H9 (cell line): ENCODE data around the gene FRMD4B. TPM values are rescaled to one million over a fixed set of nuclear protein-coding genes. Genes with fewer than 3 reads are reported as not detected.

Experiments
- DNase-seq: peaks from one replicate; pipeline ENCODE4 v3.0.0-alpha.2; 2017
- H2AFZ ChIP-seq: one replicate; pipeline ENCODE4 v1.6.1; 2013; ENCODE audit warnings: mild to moderate bottlenecking, low read length, control low read depth, moderate library complexity
- H2AK5ac ChIP-seq: 2 replicates; pipeline ENCODE4 v1.6.1; 2013; ENCODE audit warnings: low read length, control low read depth, mixed read lengths; ENCODE audit not compliant: insufficient read length
- H2BK120ac ChIP-seq: one replicate; pipeline ENCODE4 v1.6.1; 2013; ENCODE audit warnings: low read depth, mild to moderate bottlenecking, low read length, control low read depth, inconsistent platforms; ENCODE audit not compliant: poor library complexity, severe bottlenecking
- H2BK12ac ChIP-seq: 2 replicates; pipeline ENCODE4 v1.6.1; 2013; ENCODE audit warnings: low read length, control low read depth, mixed read lengths, low read depth; ENCODE audit not compliant: insufficient read length
- H2BK15ac ChIP-seq: 2 replicates; pipeline ENCODE4 v1.6.1; 2013; ENCODE audit warnings: low read depth, low read length, control low read depth
- H2BK20ac ChIP-seq: one replicate; pipeline ENCODE4 v1.6.1; 2013; ENCODE audit warnings: low read depth, mild to moderate bottlenecking, low read length, control low read depth, inconsistent platforms; ENCODE audit not compliant: poor library complexity, severe bottlenecking
- H2BK5ac ChIP-seq: 2 replicates; pipeline ENCODE4 v1.6.1; 2013; ENCODE audit warnings: low read length, control low read depth, mixed read lengths; ENCODE audit not compliant: insufficient read length
- H3K14ac ChIP-seq: 2 replicates; pipeline ENCODE4 v1.6.1; 2013; ENCODE audit warnings: low read length, control low read depth; ENCODE audit not compliant: insufficient read depth
- H3K18ac ChIP-seq: 2 replicates; pipeline ENCODE4 v1.6.1; 2013; ENCODE audit warnings: low read depth, mild to moderate bottlenecking, mixed read lengths, low read length, control low read depth; ENCODE audit not compliant: insufficient read length
- H3K23ac ChIP-seq: 2 replicates; pipeline ENCODE4 v1.6.1; 2013; ENCODE audit warnings: low read length, control low read depth, mixed read lengths, low read depth; ENCODE audit not compliant: insufficient read length
- H3K23me2 ChIP-seq: 2 replicates; pipeline ENCODE4 v1.6.1; 2013; ENCODE audit warnings: low read depth, mild to moderate bottlenecking, mixed read lengths, low read length, control low read depth; ENCODE audit not compliant: insufficient read length, poor library complexity, severe bottlenecking
- H3K27ac ChIP-seq: 2 replicates; pipeline ENCODE4 v1.5.1; 2013; ENCODE audit warnings: low read length, control low read depth, mixed read lengths, low read depth; ENCODE audit not compliant: insufficient read length
- H3K27me3 ChIP-seq: 2 replicates; pipeline ENCODE4 v1.6.1; 2013; ENCODE audit warnings: low read length, control low read depth, inconsistent platforms; ENCODE audit not compliant: insufficient read depth
- H3K4ac ChIP-seq: 2 replicates; pipeline ENCODE4 v1.6.1; 2013; ENCODE audit warnings: low read depth, mild to moderate bottlenecking, control low read depth, inconsistent platforms, low read length, moderate library complexity
- H3K4me1 ChIP-seq: 2 replicates; pipeline ENCODE4 v1.6.1; 2013; ENCODE audit warnings: low read length, control low read depth, inconsistent platforms; ENCODE audit not compliant: insufficient read depth
- H3K4me2 ChIP-seq: 2 replicates; pipeline ENCODE4 v1.6.1; 2013; ENCODE audit warnings: low read length, control low read depth, mixed read lengths; ENCODE audit not compliant: insufficient read length, insufficient read depth
- H3K56ac ChIP-seq: 2 replicates; pipeline ENCODE4 v1.6.1; 2013; ENCODE audit warnings: low read depth, mild to moderate bottlenecking, mixed read lengths, low read length, control low read depth; ENCODE audit not compliant: insufficient read length
- H3K79me1 ChIP-seq: 2 replicates; pipeline ENCODE4 v1.6.1; 2013; ENCODE audit warnings: low read depth, mild to moderate bottlenecking, moderate library complexity, low read length, control low read depth, inconsistent platforms; ENCODE audit not compliant: insufficient read depth, poor library complexity, severe bottlenecking
- H3K79me2 ChIP-seq: 2 replicates; pipeline ENCODE4 v1.6.1; 2013; ENCODE audit warnings: low read length, control low read depth, inconsistent platforms; ENCODE audit not compliant: insufficient read depth
- H3K9ac ChIP-seq: 2 replicates; pipeline ENCODE4 v1.6.1; 2013; ENCODE audit warnings: low read length, control low read depth, mixed read lengths; ENCODE audit not compliant: insufficient read length; ENCODE audit errors: extremely low read depth
- H3K9me3 ChIP-seq: one replicate; pipeline ENCODE4 v1.6.1; 2013; ENCODE audit warnings: low read depth, low read length, inconsistent platforms; ENCODE audit not compliant: control insufficient read depth
- H3T11ph ChIP-seq: one replicate; pipeline ENCODE4 v1.6.1; 2013; ENCODE audit warnings: mild to moderate bottlenecking, low read length, control low read depth, inconsistent platforms
- H4K20me1 ChIP-seq: one replicate; pipeline ENCODE4 v1.6.1; 2013; ENCODE audit not compliant: control insufficient read depth, insufficient read length, insufficient read depth
- H4K5ac ChIP-seq: 2 replicates; pipeline ENCODE4 v1.6.1; 2013; ENCODE audit warnings: low read depth, mild to moderate bottlenecking, mixed read lengths, low read length, control low read depth; ENCODE audit not compliant: insufficient read length
- H4K8ac ChIP-seq: replicated peaks from 2 replicates; pipeline ENCODE4 v1.6.1; 2013; ENCODE audit warnings: low read length, control low read depth, mixed read lengths, low read depth; ENCODE audit not compliant: insufficient read length
- H4K91ac ChIP-seq: 2 replicates; pipeline ENCODE4 v1.6.1; 2013; ENCODE audit warnings: low read depth, mild to moderate bottlenecking, moderate library complexity, mixed read lengths, low read length, control low read depth; ENCODE audit not compliant: insufficient read length
- H3K27ac Mint-ChIP-seq, 3 experiments: 2 replicates in 2 of 3; 3 replicates in 1 of 3; pipeline ENCODE4 v1.8.0; 2020 to 2021; ENCODE audit warnings: mixed read lengths in 3 of 3, mild to moderate bottlenecking in 1 of 3, moderate library complexity in 1 of 3
- H3K27me3 Mint-ChIP-seq: 2 replicates; pipeline ENCODE4 v1.8.0; 2021; ENCODE audit warnings: low read depth, mild to moderate bottlenecking, moderate library complexity, mixed read lengths
- H3K36me3 Mint-ChIP-seq, 3 experiments: 2 replicates in 2 of 3; 3 replicates in 1 of 3; pipeline ENCODE4 v1.8.0; 2020 to 2021; ENCODE audit warnings: low read depth in 3 of 3, mixed read lengths in 3 of 3; ENCODE audit not compliant: insufficient read depth in 1 of 3
- H3K4me1 Mint-ChIP-seq, 2 experiments: 2 replicates each; pipeline ENCODE4 v1.8.0; 2020; ENCODE audit warnings: mixed read lengths in 2 of 2
- H3K4me3 Mint-ChIP-seq, 2 experiments: 2 replicates in 1 of 2; 3 replicates in 1 of 2; pipeline ENCODE4 v1.8.0; 2020 to 2021; ENCODE audit warnings: mild to moderate bottlenecking in 2 of 2, mixed read lengths in 2 of 2, moderate library complexity in 1 of 2
- H3K9me3 Mint-ChIP-seq, 2 experiments: 2 replicates in 1 of 2; 3 replicates in 1 of 2; pipeline ENCODE4 v1.8.0; 2020; ENCODE audit warnings: mild to moderate bottlenecking in 2 of 2, mixed read lengths in 2 of 2, moderate library complexity in 1 of 2
- WGBS: extraction: QIAGEN DNeasy Blood & Tissue Kit; methylation state at CpG from one replicate; pipeline ENCODE4 v1.1.7; 2013; ENCODE audit warnings: missing lambda C conversion rate, low lambda C conversion rate, mixed read lengths; ENCODE audit not compliant: insufficient read length; ENCODE audit errors: extremely low coverage; 5-methylcytosine and 5-hydroxymethylcytosine counted together
- total RNA-seq: library from RNA; stranded (reverse); gene quantifications from 2 replicates; pipeline ENCODE4 v1.2.1, GENCODE V29; 2021
- TF ChIP-seq, protein P1 (sequence below): fragments of 200-600 bp; sonication (generic); conservative IDR thresholded peaks from 3 replicates; pipeline ENCODE4 v1.8.0; 2021; ENCODE audit warnings: antibody characterized with exemption, mild to moderate bottlenecking

FRMD4B gene
- total RNA-seq, 1 experiment from 2014 or later = 3.4 TPM

DNA sequence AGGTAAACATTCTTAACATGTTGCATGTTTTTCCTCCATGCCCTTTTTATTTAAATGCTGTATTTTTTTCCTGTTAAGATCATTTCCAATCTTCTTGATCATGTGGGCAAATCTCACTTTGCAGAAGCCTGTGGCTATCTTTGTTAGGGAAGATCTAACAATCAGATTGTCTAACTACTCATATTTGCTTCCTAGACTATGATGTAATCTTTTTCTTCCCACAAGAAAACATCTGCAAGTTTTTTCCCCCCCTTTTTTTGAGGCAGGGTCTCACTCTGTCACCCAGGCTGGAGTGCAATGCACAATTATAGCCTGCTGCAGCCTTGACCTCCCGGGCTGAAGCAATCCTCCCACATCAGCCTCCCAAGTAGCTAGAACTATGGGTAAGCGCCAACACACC is 248.5 kb downstream of the FRMD4B start:
- Histone ChIP-seq H3K27ac (no peak overlapping the region), H3T11ph (no peak overlapping the region), H2BK20ac (no peak overlapping the region), H3K27me3 (no peaks in the 10 kb centered on the region), H4K8ac (no peak overlapping the region), H3K9me3 (no peaks in the 10 kb centered on the region), H2BK5ac (no peak overlapping the region), H4K91ac (no peak overlapping the region), H3K4me1 (no peaks in the 10 kb centered on the region), H4K20me1 (no peaks in the 10 kb centered on the region), H2AK5ac (no peak overlapping the region), H3K4me2 (no peak overlapping the region), H3K9ac (no peak overlapping the region), H4K5ac (no peak overlapping the region), H2BK15ac (no peak overlapping the region), H3K23me2 (no peaks in the 10 kb centered on the region), H3K18ac (no peak overlapping the region), H3K56ac (no peak overlapping the region), H3K79me1 (no peaks in the 10 kb centered on the region), H3K23ac (no peak overlapping the region), H2AFZ (no peak overlapping the region), H3K79me2 (no peaks in the 10 kb centered on the region), H2BK12ac (no peak overlapping the region), H3K4ac (no peak overlapping the region), H2BK120ac (no peak overlapping the region), H3K14ac (no peak overlapping the region)
- TF ChIP-seq, protein P1, sequence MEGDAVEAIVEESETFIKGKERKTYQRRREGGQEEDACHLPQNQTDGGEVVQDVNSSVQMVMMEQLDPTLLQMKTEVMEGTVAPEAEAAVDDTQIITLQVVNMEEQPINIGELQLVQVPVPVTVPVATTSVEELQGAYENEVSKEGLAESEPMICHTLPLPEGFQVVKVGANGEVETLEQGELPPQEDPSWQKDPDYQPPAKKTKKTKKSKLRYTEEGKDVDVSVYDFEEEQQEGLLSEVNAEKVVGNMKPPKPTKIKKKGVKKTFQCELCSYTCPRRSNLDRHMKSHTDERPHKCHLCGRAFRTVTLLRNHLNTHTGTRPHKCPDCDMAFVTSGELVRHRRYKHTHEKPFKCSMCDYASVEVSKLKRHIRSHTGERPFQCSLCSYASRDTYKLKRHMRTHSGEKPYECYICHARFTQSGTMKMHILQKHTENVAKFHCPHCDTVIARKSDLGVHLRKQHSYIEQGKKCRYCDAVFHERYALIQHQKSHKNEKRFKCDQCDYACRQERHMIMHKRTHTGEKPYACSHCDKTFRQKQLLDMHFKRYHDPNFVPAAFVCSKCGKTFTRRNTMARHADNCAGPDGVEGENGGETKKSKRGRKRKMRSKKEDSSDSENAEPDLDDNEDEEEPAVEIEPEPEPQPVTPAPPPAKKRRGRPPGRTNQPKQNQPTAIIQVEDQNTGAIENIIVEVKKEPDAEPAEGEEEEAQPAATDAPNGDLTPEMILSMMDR = no peak
- no CpG with 5 or more reads among the region's 2 CpGs for WGBS
- Mint-ChIP-seq H3K9me3 (no peaks in the 10 kb centered on the region), H3K27ac (no peak overlapping the region), H3K36me3 (no peaks in the 10 kb centered on the region), H3K4me3 (no peak overlapping the region), H3K27me3 (peaks cover 52% of the 10 kb centered on the region), H3K4me1 (no peaks in the 10 kb centered on the region)
- DNase-seq = no peak
